WTC11 (cell line): Measurements from ENCODE around the gene PRKAA2. TPM values are rescaled to one million over a fixed set of nuclear protein-coding genes. Genes with fewer than 3 reads are reported as not detected.

Experiments used
- ATAC-seq: fragments of 200-7000 bp; cut with Tn5 transposase; 2 replicates; pipeline ENCODE4 v1.10.0; 2021; ENCODE audit warnings: mild to moderate bottlenecking, moderate library complexity
- Bru-seq: library from RNA; stranded (reverse); fragments of 400-500 nt; gene quantifications from one replicate; lab custom pipeline; 2021; lab: Mats Ljungman, UMichigan
- CTCF ChIA-PET: fragments of 300-600 bp; sonication (Branson Sonifier 250); formaldehyde crosslinking; loops from one replicate; lab custom pipeline; 2021; ENCODE audit warnings: antibody characterized with exemption; lab: Charles Lee
- POLR2A ChIA-PET: fragments of 350-600 bp; sonication (Branson Sonifier 250); formaldehyde crosslinking; loops from one replicate; lab custom pipeline; 2021; ENCODE audit warnings: antibody characterized with exemption; lab: Charles Lee
- DNase-seq: peaks from one replicate; pipeline ENCODE4 v3.0.0; 2021; ENCODE audit warnings: low spot score
- H3K27ac Mint-ChIP-seq: 2 replicates; pipeline ENCODE4 v1.8.0; 2021; ENCODE audit warnings: mixed read lengths
- H3K27me3 Mint-ChIP-seq: 2 replicates; pipeline ENCODE4 v1.8.0; 2021; ENCODE audit warnings: low read depth, mild to moderate bottlenecking, moderate library complexity, mixed read lengths
- H3K36me3 Mint-ChIP-seq: 2 replicates; pipeline ENCODE4 v1.8.0; 2021; ENCODE audit warnings: mixed read lengths
- H3K4me1 Mint-ChIP-seq: 2 replicates; pipeline ENCODE4 v1.8.0; 2022; ENCODE audit warnings: mixed read lengths
- H3K4me3 Mint-ChIP-seq: 2 replicates; pipeline ENCODE4 v1.8.0; 2021; ENCODE audit warnings: mild to moderate bottlenecking, moderate library complexity, mixed read lengths
- H3K9me3 Mint-ChIP-seq: 2 replicates; pipeline ENCODE4 v1.8.0; 2021; ENCODE audit warnings: mixed read lengths
- CBFB ChIP-seq: sonication (generic); formaldehyde crosslinking; IDR thresholded peaks from 2 replicates; pipeline ENCODE4 v1.8.1; 2022; ENCODE audit warnings: mild to moderate bottlenecking, low read depth, missing genetic modification reagents
- CREM ChIP-seq: sonication (generic); formaldehyde crosslinking; IDR thresholded peaks from 2 replicates; pipeline ENCODE4 v1.8.1; 2022; ENCODE audit warnings: mild to moderate bottlenecking, missing genetic modification reagents, moderate library complexity
- EMX1 ChIP-seq: fragments of 250-450 bp; sonication (Bioruptor Pico); IDR thresholded peaks from 2 replicates; pipeline ENCODE4 v1.8.0; 2021; ENCODE audit warnings: mild to moderate bottlenecking
- ESRRA ChIP-seq: sonication (generic); formaldehyde crosslinking; IDR thresholded peaks from 2 replicates; pipeline ENCODE4 v1.8.1; 2022; ENCODE audit warnings: mild to moderate bottlenecking, missing genetic modification reagents, borderline replicate concordance
- GABPB1 ChIP-seq: sonication (generic); formaldehyde crosslinking; IDR thresholded peaks from 2 replicates; pipeline ENCODE4 v1.8.1; 2023; ENCODE audit warnings: mild to moderate bottlenecking, missing genetic modification reagents
- HMGXB4 ChIP-seq: sonication (generic); formaldehyde crosslinking; IDR thresholded peaks from 2 replicates; pipeline ENCODE4 v1.8.1; 2023; ENCODE audit warnings: mild to moderate bottlenecking, moderate library complexity, missing genetic modification reagents
- IRF2 ChIP-seq: sonication (generic); formaldehyde crosslinking; IDR thresholded peaks from 2 replicates; pipeline ENCODE4 v1.8.0; 2022; ENCODE audit warnings: low read depth, missing genetic modification reagents, borderline replicate concordance
- JAZF1 ChIP-seq: fragments of 250-450 bp; sonication (Bioruptor Pico); IDR thresholded peaks from 2 replicates; pipeline ENCODE4 v1.9.0; 2021; ENCODE audit warnings: moderate library complexity, mild to moderate bottlenecking, inconsistent platforms
- KAT7 ChIP-seq: sonication (generic); formaldehyde crosslinking; IDR thresholded peaks from 2 replicates; pipeline ENCODE4 v1.8.1; 2023; ENCODE audit warnings: missing genetic modification reagents, mild to moderate bottlenecking, borderline replicate concordance
- MAX ChIP-seq: sonication (generic); formaldehyde crosslinking; IDR thresholded peaks from 2 replicates; pipeline ENCODE4 v1.8.0; 2022; ENCODE audit warnings: mild to moderate bottlenecking, missing genetic modification reagents
- MLX ChIP-seq: sonication (generic); formaldehyde crosslinking; IDR thresholded peaks from 2 replicates; pipeline ENCODE4 v1.8.1; 2023; ENCODE audit warnings: mild to moderate bottlenecking, missing genetic modification reagents, moderate library complexity
- PRRX2 ChIP-seq: fragments of 250-450 bp; sonication (Bioruptor Pico); IDR thresholded peaks from 2 replicates; pipeline ENCODE4 v1.8.0; 2021; ENCODE audit warnings: mild to moderate bottlenecking
- RELA ChIP-seq: sonication (generic); formaldehyde crosslinking; IDR thresholded peaks from 2 replicates; pipeline ENCODE4 v1.8.1; 2022; ENCODE audit warnings: missing genetic modification reagents, mild to moderate bottlenecking, borderline replicate concordance
- RORB ChIP-seq: fragments of 250-450 bp; sonication (Bioruptor Pico); IDR thresholded peaks from 2 replicates; pipeline ENCODE4 v1.9.0; 2021; ENCODE audit warnings: mild to moderate bottlenecking
- SMAD3 ChIP-seq: sonication (generic); formaldehyde crosslinking; IDR thresholded peaks from 2 replicates; pipeline ENCODE4 v1.8.0; 2022; ENCODE audit warnings: missing genetic modification reagents, mild to moderate bottlenecking, borderline replicate concordance
- TEAD1 ChIP-seq: sonication (generic); formaldehyde crosslinking; IDR thresholded peaks from 2 replicates; pipeline ENCODE4 v1.8.0; 2022; ENCODE audit warnings: mild to moderate bottlenecking, missing genetic modification reagents
- ZBTB43 ChIP-seq: sonication (generic); formaldehyde crosslinking; IDR thresholded peaks from 2 replicates; pipeline ENCODE4 v1.8.1; 2023; ENCODE audit warnings: mild to moderate bottlenecking, missing genetic modification reagents
- ZMAT4 ChIP-seq: fragments of 250-450 bp; sonication (Bioruptor Pico); IDR thresholded peaks from 2 replicates; pipeline ENCODE4 v1.9.0; 2021; ENCODE audit warnings: mild to moderate bottlenecking
- ZNF232 ChIP-seq: sonication (generic); formaldehyde crosslinking; IDR thresholded peaks from 2 replicates; pipeline ENCODE4 v1.8.0; 2022; ENCODE audit warnings: mild to moderate bottlenecking, missing genetic modification reagents
- ZNF423 ChIP-seq: fragments of 250-450 bp; sonication (Bioruptor Pico); IDR thresholded peaks from 2 replicates; pipeline ENCODE4 v2.1.2; 2022; ENCODE audit warnings: mild to moderate bottlenecking, moderate library complexity
- ZNF425 ChIP-seq: fragments of 250-450 bp; sonication (Bioruptor Pico); conservative IDR thresholded peaks from 2 replicates; pipeline ENCODE4 v1.9.0; 2021; ENCODE audit warnings: mild to moderate bottlenecking
- ZNF671 ChIP-seq: fragments of 250-450 bp; sonication (Bioruptor Pico); IDR thresholded peaks from 2 replicates; pipeline ENCODE4 v1.8.0; 2021; ENCODE audit warnings: mild to moderate bottlenecking
- long read RNA-seq, 3 experiments: library from RNA in 1 of 3; library from capped mRNA in 1 of 3; library from polyadenylated mRNA in 1 of 3; unstranded in 2 of 3; stranded (forward) in 1 of 3; transcript quantifications; one replicate each; pipeline ENCODE4 v2.0.0, GENCODE V29; 2021
- total RNA-seq: library from RNA; stranded (reverse); gene quantifications from 3 replicates; pipeline ENCODE4 v1.2.3, GENCODE V29; 2021
- TF ChIP-seq, protein P1 (sequence below): sonication (generic); formaldehyde crosslinking; IDR thresholded peaks from 2 replicates; pipeline ENCODE4 v1.8.0; 2022; ENCODE audit warnings: mild to moderate bottlenecking, missing genetic modification reagents
- TF ChIP-seq, protein P2 (sequence below): sonication (generic); formaldehyde crosslinking; IDR thresholded peaks from 2 replicates; pipeline ENCODE4 v1.8.1; 2022; ENCODE audit warnings: missing genetic modification reagents, borderline replicate concordance
- TF ChIP-seq, protein P3 (sequence below): fragments of 250-450 bp; sonication (Bioruptor Pico); IDR thresholded peaks from 2 replicates; pipeline ENCODE4 v1.9.0; 2021; ENCODE audit warnings: moderate library complexity, mild to moderate bottlenecking, inconsistent platforms, borderline replicate concordance

Gene PRKAA2
- 4.8 to 8.1 TPM (median 8.1 TPM) in 3 replicates for total RNA-seq
- percentile 78 among the genes with signal in this experiment for Bru-seq, nascent RNA
- long read RNA-seq, experiment 1, full-length matches to known transcripts: 34 of 66 reads
- long read RNA-seq, experiment 1, partial matches to known transcripts: 3 of 66 reads
- long read RNA-seq, experiment 1, other reads (novel, unspliced or antisense): 29 of 66 reads
- long read RNA-seq, experiment 2, full-length matches to known transcripts: 2 of 17 reads
- long read RNA-seq, experiment 2, partial matches to known transcripts: 2 of 17 reads
- long read RNA-seq, experiment 2, other reads (novel, unspliced or antisense): 13 of 17 reads
- long read RNA-seq, experiment 3, full-length matches to known transcripts: 3 of 4 reads
- long read RNA-seq, experiment 3, partial matches to known transcripts: 0 of 4 reads
- long read RNA-seq, experiment 3, other reads (novel, unspliced or antisense): 1 of 4 reads

DNA sequence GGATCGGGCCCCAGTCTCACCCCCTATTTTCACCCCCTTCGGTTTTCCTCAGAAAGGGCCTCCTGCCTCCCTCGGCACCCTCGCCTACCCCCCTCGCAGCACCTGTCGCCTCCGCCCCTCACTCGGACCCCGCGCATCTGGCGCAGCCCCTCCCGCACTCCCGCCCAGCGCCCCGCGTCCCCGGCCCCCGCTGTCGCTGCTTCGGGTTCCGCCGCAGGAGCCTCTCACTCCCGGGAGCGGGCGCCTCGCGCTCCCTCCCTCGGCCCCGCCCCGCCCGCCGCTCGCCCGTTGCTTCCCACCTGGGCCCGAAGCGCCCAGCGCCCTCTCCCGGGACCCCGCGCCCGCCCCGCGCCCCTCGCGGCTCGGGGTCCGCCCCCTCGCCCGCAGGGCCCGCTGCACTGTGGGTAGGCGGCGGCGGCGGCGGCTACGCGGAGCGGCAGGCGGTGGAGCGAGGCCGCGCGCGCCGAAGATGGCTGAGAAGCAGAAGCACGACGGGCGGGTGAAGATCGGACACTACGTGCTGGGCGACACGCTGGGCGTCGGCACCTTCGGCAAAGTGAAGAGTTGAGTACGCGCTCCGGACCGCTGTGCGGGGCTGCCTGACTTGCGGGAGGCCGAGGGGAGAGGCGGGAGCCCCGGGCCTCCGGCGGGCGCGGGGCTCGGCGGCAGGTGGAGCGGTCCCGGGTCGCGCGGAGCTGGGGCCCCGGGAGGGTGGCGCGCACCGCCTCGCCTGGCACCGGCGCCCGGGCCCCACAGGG, at the start of gene PRKAA2:
PRKAA2 (plus strand) TSS at position 396 of the 758 bp plus-strand sequence; CDS start at position 470, 74 bp downstream.
- CTCF ChIA-PET: interaction anchor here (0.5 to 1.1 kb wide), 3 partner anchors 176 to 472 kb away, joined by 3 to 5 read pairs (median 3); no protein-coding TSS in a partner anchor
- Mint-ChIP-seq H3K27me3 (peaks cover 42% of the 10 kb centered on the region), H3K36me3 (no peaks in the 10 kb centered on the region), H3K27ac (peak within 1 kb of the TSS; percentile 13), H3K4me1 (peaks cover 23% of the 10 kb centered on the region), H3K4me3 (peak within 1 kb of the TSS; percentile 88), H3K9me3 (no peaks in the 10 kb centered on the region)
- DNase-seq: peak; percentile 66
- peak; percentile 85 for ATAC-seq
- POLR2A ChIA-PET: interaction anchor here (0.6 kb wide), 1 partner anchor 192 kb away, joined by 6 read pairs; no protein-coding TSS in a partner anchor
- TF ChIP-seq CREM (CRISPR knock-in tag) (peak; percentile 75), ESRRA (no peak), SMAD3 (CRISPR knock-in tag) (peak; percentile 53; the same call in 1 of the 2 replicates), ZMAT4 (no peak), GABPB1 (CRISPR knock-in tag) (peak; percentile 15; the same call in 1 of the 2 replicates), TEAD1 (CRISPR knock-in tag) (peak; percentile 34; the same call in 1 of the 2 replicates), ZBTB43 (no peak), ZNF425 (CRISPR knock-in tag) (no peak), IRF2 (CRISPR knock-in tag) (no peak), MAX (peak; percentile 79), ZNF232 (CRISPR knock-in tag) (peak; percentile 64; the same call in 1 of the 2 replicates), HMGXB4 (CRISPR knock-in tag) (peak; percentile 51; the same call in 1 of the 2 replicates), ZNF671 (no peak), EMX1 (no peak), RORB (CRISPR knock-in tag) (no peak), PRRX2 (CRISPR knock-in tag) (no peak), RELA (CRISPR knock-in tag) (peak; percentile 10; the same call in 1 of the 2 replicates), CBFB (no peak), KAT7 (CRISPR knock-in tag) (0 out of 2 replicates have a peak, but pooled peaks have one; percentile 97), ZNF423 (peak; percentile 27; the same call in 1 of the 2 replicates), MLX (CRISPR knock-in tag) (no peak), JAZF1 (CRISPR knock-in tag) (no peak)
- TF ChIP-seq, protein P1, sequence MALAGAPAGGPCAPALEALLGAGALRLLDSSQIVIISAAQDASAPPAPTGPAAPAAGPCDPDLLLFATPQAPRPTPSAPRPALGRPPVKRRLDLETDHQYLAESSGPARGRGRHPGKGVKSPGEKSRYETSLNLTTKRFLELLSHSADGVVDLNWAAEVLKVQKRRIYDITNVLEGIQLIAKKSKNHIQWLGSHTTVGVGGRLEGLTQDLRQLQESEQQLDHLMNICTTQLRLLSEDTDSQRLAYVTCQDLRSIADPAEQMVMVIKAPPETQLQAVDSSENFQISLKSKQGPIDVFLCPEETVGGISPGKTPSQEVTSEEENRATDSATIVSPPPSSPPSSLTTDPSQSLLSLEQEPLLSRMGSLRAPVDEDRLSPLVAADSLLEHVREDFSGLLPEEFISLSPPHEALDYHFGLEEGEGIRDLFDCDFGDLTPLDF (CRISPR knock-in tag): 0 out of 2 replicates have a peak, but pooled peaks have one; percentile 44
- TF ChIP-seq, protein P2, sequence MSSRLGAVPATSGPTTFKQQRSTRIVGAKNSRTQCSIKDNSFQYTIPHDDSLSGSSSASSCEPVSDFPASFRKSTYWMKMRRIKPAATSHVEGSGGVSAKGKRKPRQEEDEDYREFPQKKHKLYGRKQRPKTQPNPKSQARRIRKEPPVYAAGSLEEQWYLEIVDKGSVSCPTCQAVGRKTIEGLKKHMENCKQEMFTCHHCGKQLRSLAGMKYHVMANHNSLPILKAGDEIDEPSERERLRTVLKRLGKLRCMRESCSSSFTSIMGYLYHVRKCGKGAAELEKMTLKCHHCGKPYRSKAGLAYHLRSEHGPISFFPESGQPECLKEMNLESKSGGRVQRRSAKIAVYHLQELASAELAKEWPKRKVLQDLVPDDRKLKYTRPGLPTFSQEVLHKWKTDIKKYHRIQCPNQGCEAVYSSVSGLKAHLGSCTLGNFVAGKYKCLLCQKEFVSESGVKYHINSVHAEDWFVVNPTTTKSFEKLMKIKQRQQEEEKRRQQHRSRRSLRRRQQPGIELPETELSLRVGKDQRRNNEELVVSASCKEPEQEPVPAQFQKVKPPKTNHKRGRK (CRISPR knock-in tag): no peak
- TF ChIP-seq, protein P3, sequence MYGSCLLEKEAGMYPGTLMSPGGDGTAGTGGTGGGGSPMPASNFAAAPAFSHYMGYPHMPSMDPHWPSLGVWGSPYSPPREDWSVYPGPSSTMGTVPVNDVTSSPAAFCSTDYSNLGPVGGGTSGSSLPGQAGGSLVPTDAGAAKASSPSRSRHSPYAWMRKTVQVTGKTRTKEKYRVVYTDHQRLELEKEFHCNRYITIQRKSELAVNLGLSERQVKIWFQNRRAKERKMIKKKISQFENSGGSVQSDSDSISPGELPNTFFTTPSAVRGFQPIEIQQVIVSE (CRISPR knock-in tag): no peak
